H9 (cell line): ENCODE measurements around the gene CORIN. TPM values are rescaled to one million over a fixed set of nuclear protein-coding genes. Genes with fewer than 3 reads are reported as not detected.

Source experiments
- DNase-seq: peaks from one replicate; pipeline ENCODE4 v3.0.0-alpha.2; 2017
- H2AFZ ChIP-seq: one replicate; pipeline ENCODE4 v1.6.1; 2013; ENCODE audit warnings: mild to moderate bottlenecking, low read length, control low read depth, moderate library complexity
- H2AK5ac ChIP-seq: 2 replicates; pipeline ENCODE4 v1.6.1; 2013; ENCODE audit warnings: low read length, control low read depth, mixed read lengths; ENCODE audit not compliant: insufficient read length
- H2BK120ac ChIP-seq: one replicate; pipeline ENCODE4 v1.6.1; 2013; ENCODE audit warnings: low read depth, mild to moderate bottlenecking, low read length, control low read depth, inconsistent platforms; ENCODE audit not compliant: poor library complexity, severe bottlenecking
- H2BK12ac ChIP-seq: 2 replicates; pipeline ENCODE4 v1.6.1; 2013; ENCODE audit warnings: low read length, control low read depth, mixed read lengths, low read depth; ENCODE audit not compliant: insufficient read length
- H2BK15ac ChIP-seq: 2 replicates; pipeline ENCODE4 v1.6.1; 2013; ENCODE audit warnings: low read depth, low read length, control low read depth
- H2BK20ac ChIP-seq: one replicate; pipeline ENCODE4 v1.6.1; 2013; ENCODE audit warnings: low read depth, mild to moderate bottlenecking, low read length, control low read depth, inconsistent platforms; ENCODE audit not compliant: poor library complexity, severe bottlenecking
- H2BK5ac ChIP-seq: 2 replicates; pipeline ENCODE4 v1.6.1; 2013; ENCODE audit warnings: low read length, control low read depth, mixed read lengths; ENCODE audit not compliant: insufficient read length
- H3K14ac ChIP-seq: 2 replicates; pipeline ENCODE4 v1.6.1; 2013; ENCODE audit warnings: low read length, control low read depth; ENCODE audit not compliant: insufficient read depth
- H3K18ac ChIP-seq: 2 replicates; pipeline ENCODE4 v1.6.1; 2013; ENCODE audit warnings: low read depth, mild to moderate bottlenecking, mixed read lengths, low read length, control low read depth; ENCODE audit not compliant: insufficient read length
- H3K23ac ChIP-seq: 2 replicates; pipeline ENCODE4 v1.6.1; 2013; ENCODE audit warnings: low read length, control low read depth, mixed read lengths, low read depth; ENCODE audit not compliant: insufficient read length
- H3K23me2 ChIP-seq: 2 replicates; pipeline ENCODE4 v1.6.1; 2013; ENCODE audit warnings: low read depth, mild to moderate bottlenecking, mixed read lengths, low read length, control low read depth; ENCODE audit not compliant: insufficient read length, poor library complexity, severe bottlenecking
- H3K27ac ChIP-seq: 2 replicates; pipeline ENCODE4 v1.5.1; 2013; ENCODE audit warnings: low read length, control low read depth, mixed read lengths, low read depth; ENCODE audit not compliant: insufficient read length
- H3K27me3 ChIP-seq: 2 replicates; pipeline ENCODE4 v1.6.1; 2013; ENCODE audit warnings: low read length, control low read depth, inconsistent platforms; ENCODE audit not compliant: insufficient read depth
- H3K4ac ChIP-seq: 2 replicates; pipeline ENCODE4 v1.6.1; 2013; ENCODE audit warnings: low read depth, mild to moderate bottlenecking, control low read depth, inconsistent platforms, low read length, moderate library complexity
- H3K4me1 ChIP-seq: 2 replicates; pipeline ENCODE4 v1.6.1; 2013; ENCODE audit warnings: low read length, control low read depth, inconsistent platforms; ENCODE audit not compliant: insufficient read depth
- H3K4me2 ChIP-seq: 2 replicates; pipeline ENCODE4 v1.6.1; 2013; ENCODE audit warnings: low read length, control low read depth, mixed read lengths; ENCODE audit not compliant: insufficient read length, insufficient read depth
- H3K56ac ChIP-seq: 2 replicates; pipeline ENCODE4 v1.6.1; 2013; ENCODE audit warnings: low read depth, mild to moderate bottlenecking, mixed read lengths, low read length, control low read depth; ENCODE audit not compliant: insufficient read length
- H3K79me1 ChIP-seq: 2 replicates; pipeline ENCODE4 v1.6.1; 2013; ENCODE audit warnings: low read depth, mild to moderate bottlenecking, moderate library complexity, low read length, control low read depth, inconsistent platforms; ENCODE audit not compliant: insufficient read depth, poor library complexity, severe bottlenecking
- H3K79me2 ChIP-seq: 2 replicates; pipeline ENCODE4 v1.6.1; 2013; ENCODE audit warnings: low read length, control low read depth, inconsistent platforms; ENCODE audit not compliant: insufficient read depth
- H3K9ac ChIP-seq: 2 replicates; pipeline ENCODE4 v1.6.1; 2013; ENCODE audit warnings: low read length, control low read depth, mixed read lengths; ENCODE audit not compliant: insufficient read length; ENCODE audit errors: extremely low read depth
- H3K9me3 ChIP-seq: one replicate; pipeline ENCODE4 v1.6.1; 2013; ENCODE audit warnings: low read depth, low read length, inconsistent platforms; ENCODE audit not compliant: control insufficient read depth
- H3T11ph ChIP-seq: one replicate; pipeline ENCODE4 v1.6.1; 2013; ENCODE audit warnings: mild to moderate bottlenecking, low read length, control low read depth, inconsistent platforms
- H4K20me1 ChIP-seq: one replicate; pipeline ENCODE4 v1.6.1; 2013; ENCODE audit not compliant: control insufficient read depth, insufficient read length, insufficient read depth
- H4K5ac ChIP-seq: 2 replicates; pipeline ENCODE4 v1.6.1; 2013; ENCODE audit warnings: low read depth, mild to moderate bottlenecking, mixed read lengths, low read length, control low read depth; ENCODE audit not compliant: insufficient read length
- H4K8ac ChIP-seq: replicated peaks from 2 replicates; pipeline ENCODE4 v1.6.1; 2013; ENCODE audit warnings: low read length, control low read depth, mixed read lengths, low read depth; ENCODE audit not compliant: insufficient read length
- H4K91ac ChIP-seq: 2 replicates; pipeline ENCODE4 v1.6.1; 2013; ENCODE audit warnings: low read depth, mild to moderate bottlenecking, moderate library complexity, mixed read lengths, low read length, control low read depth; ENCODE audit not compliant: insufficient read length
- H3K27ac Mint-ChIP-seq, 3 experiments: 2 replicates in 2 of 3; 3 replicates in 1 of 3; pipeline ENCODE4 v1.8.0; 2020 to 2021; ENCODE audit warnings: mixed read lengths in 3 of 3, mild to moderate bottlenecking in 1 of 3, moderate library complexity in 1 of 3
- H3K27me3 Mint-ChIP-seq: 2 replicates; pipeline ENCODE4 v1.8.0; 2021; ENCODE audit warnings: low read depth, mild to moderate bottlenecking, moderate library complexity, mixed read lengths
- H3K36me3 Mint-ChIP-seq, 3 experiments: 2 replicates in 2 of 3; 3 replicates in 1 of 3; pipeline ENCODE4 v1.8.0; 2020 to 2021; ENCODE audit warnings: low read depth in 3 of 3, mixed read lengths in 3 of 3; ENCODE audit not compliant: insufficient read depth in 1 of 3
- H3K4me1 Mint-ChIP-seq, 2 experiments: 2 replicates each; pipeline ENCODE4 v1.8.0; 2020; ENCODE audit warnings: mixed read lengths in 2 of 2
- H3K4me3 Mint-ChIP-seq, 2 experiments: 2 replicates in 1 of 2; 3 replicates in 1 of 2; pipeline ENCODE4 v1.8.0; 2020 to 2021; ENCODE audit warnings: mild to moderate bottlenecking in 2 of 2, mixed read lengths in 2 of 2, moderate library complexity in 1 of 2
- H3K9me3 Mint-ChIP-seq, 2 experiments: 2 replicates in 1 of 2; 3 replicates in 1 of 2; pipeline ENCODE4 v1.8.0; 2020; ENCODE audit warnings: mild to moderate bottlenecking in 2 of 2, mixed read lengths in 2 of 2, moderate library complexity in 1 of 2
- WGBS: extraction: QIAGEN DNeasy Blood & Tissue Kit; methylation state at CpG from one replicate; pipeline ENCODE4 v1.1.7; 2013; ENCODE audit warnings: missing lambda C conversion rate, low lambda C conversion rate, mixed read lengths; ENCODE audit not compliant: insufficient read length; ENCODE audit errors: extremely low coverage; 5-methylcytosine and 5-hydroxymethylcytosine counted together
- total RNA-seq: library from RNA; stranded (reverse); gene quantifications from 2 replicates; pipeline ENCODE4 v1.2.1, GENCODE V29; 2021
- TF ChIP-seq, protein P1 (sequence below): fragments of 200-600 bp; sonication (generic); conservative IDR thresholded peaks from 3 replicates; pipeline ENCODE4 v1.8.0; 2021; ENCODE audit warnings: antibody characterized with exemption, mild to moderate bottlenecking

CORIN gene
- total RNA-seq, 1 experiment from 2014 or later = 0.39 TPM

DNA sequence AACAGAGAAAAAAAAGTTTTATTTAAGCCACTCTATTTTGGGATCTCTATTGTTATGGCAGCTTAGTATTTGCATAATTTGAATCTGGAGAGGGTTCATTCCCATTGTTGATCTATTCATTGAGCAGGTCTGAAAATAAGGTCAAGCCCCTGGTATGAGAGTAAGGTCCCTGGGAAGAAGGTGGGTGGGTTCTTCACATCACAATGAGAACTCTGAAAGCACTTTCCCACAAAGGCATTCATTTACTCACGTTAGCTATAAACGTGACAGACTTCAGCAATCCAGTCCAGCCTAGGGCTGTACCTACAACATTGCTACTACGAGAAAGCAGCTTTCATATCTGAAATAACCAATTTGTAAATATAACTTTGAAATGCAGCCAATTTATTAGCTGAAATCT is 126.2 kb downstream of the CORIN start:
- Histone ChIP-seq H4K5ac (no peak overlapping the region), H2BK12ac (no peak overlapping the region), H3K4me1 (no peaks in the 10 kb centered on the region; the same call in 1 of the 2 replicates), H4K8ac (no peak overlapping the region), H3K4ac (no peak overlapping the region), H4K91ac (no peak overlapping the region), H3K79me1 (no peaks in the 10 kb centered on the region), H3K56ac (no peak overlapping the region), H2BK15ac (no peak overlapping the region), H4K20me1 (no peaks in the 10 kb centered on the region), H3K18ac (no peak overlapping the region), H2AFZ (no peak overlapping the region), H3K23me2 (no peaks in the 10 kb centered on the region), H2BK20ac (no peak overlapping the region), H2AK5ac (no peak overlapping the region), H2BK120ac (no peak overlapping the region), H3K14ac (no peak overlapping the region), H3T11ph (no peak overlapping the region), H3K79me2 (no peaks in the 10 kb centered on the region), H3K27ac (no peak overlapping the region), H3K9me3 (no peaks in the 10 kb centered on the region), H3K27me3 (no peaks in the 10 kb centered on the region), H3K4me2 (no peak overlapping the region), H3K23ac (no peak overlapping the region), H3K9ac (no peak overlapping the region), H2BK5ac (no peak overlapping the region)
- H3K27ac Mint-ChIP-seq = peak overlapping the region in 1 of 3 experiments; percentile 20; a peak in 1 of 7 replicates
- peaks cover 3% of the 10 kb centered on the region; the same call in 1 of the 2 replicates for H3K27me3 Mint-ChIP-seq
- TF ChIP-seq, protein P1, sequence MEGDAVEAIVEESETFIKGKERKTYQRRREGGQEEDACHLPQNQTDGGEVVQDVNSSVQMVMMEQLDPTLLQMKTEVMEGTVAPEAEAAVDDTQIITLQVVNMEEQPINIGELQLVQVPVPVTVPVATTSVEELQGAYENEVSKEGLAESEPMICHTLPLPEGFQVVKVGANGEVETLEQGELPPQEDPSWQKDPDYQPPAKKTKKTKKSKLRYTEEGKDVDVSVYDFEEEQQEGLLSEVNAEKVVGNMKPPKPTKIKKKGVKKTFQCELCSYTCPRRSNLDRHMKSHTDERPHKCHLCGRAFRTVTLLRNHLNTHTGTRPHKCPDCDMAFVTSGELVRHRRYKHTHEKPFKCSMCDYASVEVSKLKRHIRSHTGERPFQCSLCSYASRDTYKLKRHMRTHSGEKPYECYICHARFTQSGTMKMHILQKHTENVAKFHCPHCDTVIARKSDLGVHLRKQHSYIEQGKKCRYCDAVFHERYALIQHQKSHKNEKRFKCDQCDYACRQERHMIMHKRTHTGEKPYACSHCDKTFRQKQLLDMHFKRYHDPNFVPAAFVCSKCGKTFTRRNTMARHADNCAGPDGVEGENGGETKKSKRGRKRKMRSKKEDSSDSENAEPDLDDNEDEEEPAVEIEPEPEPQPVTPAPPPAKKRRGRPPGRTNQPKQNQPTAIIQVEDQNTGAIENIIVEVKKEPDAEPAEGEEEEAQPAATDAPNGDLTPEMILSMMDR = no peak
- WGBS = no CpG with 5 or more reads among the region's 3 CpGs
- no peaks in the 10 kb centered on the region for H3K9me3 Mint-ChIP-seq
- DNase-seq = no peak
- H3K36me3 Mint-ChIP-seq = no peaks in the 10 kb centered on the region
- peaks cover 16% of the 10 kb centered on the region in 2 experiments for H3K4me1 Mint-ChIP-seq
- H3K4me3 Mint-ChIP-seq = no peak overlapping the region
